HG03025 (cell line): ENCODE data around the gene ZNF846.
A peak's percentile ranks its signal among the peaks of the same experiment; 100 is the strongest.
"Not testable (repeated sequence)": the region's sequence is repeated elsewhere in the genome, so short reads cannot be mapped to it uniquely, and the experiment has no call there.

ENCODE experiments used
- ATAC-seq: cut with Tn5 transposase; IDR thresholded peaks from one replicate; pipeline ENCODE4 v1.9.1; 2021; ENCODE audit warnings: mild to moderate bottlenecking, moderate library complexity; ENCODE audit not compliant: unreplicated experiment, low FRiP score

Gene ZNF846

GRCh38 chr19:9768175-9769112, at the start of gene ZNF846:
ZNF846 (minus strand) TSS chr19:9768738; CDS start chr19:9764950, 3,788 bp downstream.
- peak; percentile 94 for ATAC-seq

DNA sequence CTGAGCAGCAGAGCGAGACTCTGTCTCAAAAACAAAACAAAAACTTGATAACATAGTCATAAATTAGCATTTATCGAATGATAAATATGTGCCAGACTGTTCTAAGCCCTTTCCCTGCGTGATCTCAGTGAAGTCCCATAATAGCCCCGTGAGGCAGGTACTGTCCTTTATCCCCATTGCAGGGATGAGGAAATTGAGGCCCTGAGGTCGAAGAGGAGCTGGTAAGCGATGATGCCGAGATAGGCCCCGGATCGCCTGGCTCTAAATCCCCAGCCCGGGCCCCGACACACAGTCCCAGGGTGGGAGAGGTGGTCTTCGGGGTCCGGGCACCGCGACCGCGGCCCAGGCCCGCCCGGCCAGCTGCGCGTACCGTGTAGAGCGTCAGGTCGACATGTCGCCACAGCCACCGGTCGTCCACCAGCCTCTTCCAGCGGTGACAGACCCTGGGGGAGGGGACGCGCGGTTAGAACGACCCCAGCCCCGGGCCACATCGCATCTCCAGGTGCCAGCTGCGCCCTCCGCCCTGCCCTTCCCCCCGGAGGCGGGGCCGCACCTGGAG, 49.7 kb upstream of the ZNF846 start:
- ATAC-seq = peak; percentile 2

DNA sequence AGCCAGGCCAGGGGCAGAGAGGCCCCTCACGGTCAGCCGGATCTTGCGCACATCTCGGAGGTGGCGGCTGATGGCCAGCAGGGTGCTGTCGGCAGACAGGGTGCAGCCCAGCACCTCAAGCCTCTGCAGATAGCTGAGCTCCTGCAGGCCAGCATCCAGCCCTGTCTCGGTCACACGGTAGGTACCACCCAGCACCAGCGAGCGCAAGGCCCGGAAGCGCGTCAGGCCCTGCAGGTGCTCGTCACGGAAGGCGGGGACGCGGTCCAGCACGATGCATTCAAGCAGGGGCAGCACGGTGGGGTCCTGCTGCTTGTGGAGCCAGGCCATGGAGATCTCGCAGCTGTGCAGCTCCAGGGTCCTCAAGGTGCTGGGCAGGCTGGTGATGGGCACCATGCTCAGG, 42.6 kb upstream of the ZNF846 start:
- ATAC-seq = no peak

DNA sequence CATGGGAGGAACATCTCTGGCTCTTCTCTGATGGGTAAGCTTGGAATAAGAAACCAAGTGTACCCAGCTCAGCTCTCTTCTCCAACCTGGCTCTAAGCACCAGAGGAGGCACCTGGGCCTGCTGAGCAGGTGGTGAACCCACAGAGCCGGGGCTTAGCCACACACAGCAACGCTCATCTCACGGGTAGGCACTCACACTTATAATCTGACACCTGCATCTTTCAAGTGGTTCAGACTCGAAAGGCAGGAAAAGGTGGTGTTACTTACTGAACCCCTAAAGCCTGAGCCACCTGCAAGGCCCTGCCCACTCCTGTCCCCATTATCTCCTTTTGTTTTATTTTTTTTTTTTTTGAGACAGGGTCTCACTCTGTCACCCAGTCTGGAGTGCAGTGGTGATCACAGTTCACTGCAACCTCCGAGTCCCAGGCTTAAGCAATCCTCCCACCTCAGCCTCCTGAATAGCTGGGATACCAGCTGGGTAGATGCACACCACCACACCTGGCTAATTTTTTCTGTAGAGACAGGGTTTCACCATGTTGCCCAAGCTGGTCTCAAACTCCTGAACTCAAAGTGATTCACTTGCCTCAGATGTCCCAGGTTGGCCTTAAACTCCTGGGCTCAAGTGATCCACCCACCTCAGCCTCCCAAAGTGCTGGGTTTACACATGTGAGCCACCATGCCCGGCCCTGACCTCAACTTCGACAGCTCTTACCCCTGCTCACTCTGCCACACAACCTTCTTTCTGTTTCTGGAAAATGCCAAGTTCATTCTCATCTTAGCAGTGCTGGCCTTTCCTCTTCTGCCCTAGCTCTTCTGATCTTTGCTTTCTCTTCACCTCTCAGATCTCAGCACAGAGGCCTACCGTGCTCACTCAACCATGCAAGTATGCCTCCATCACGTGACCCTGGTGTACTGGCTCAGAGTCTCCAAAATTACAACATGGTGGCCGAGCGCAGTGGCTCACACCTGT, 40.6 kb upstream of the ZNF846 start:
- no peak for ATAC-seq

- ATAC-seq = no peak
Observed at GRCh38 chr19:9806803-9807202, 38.3 kb upstream of the ZNF846 start.

DNA sequence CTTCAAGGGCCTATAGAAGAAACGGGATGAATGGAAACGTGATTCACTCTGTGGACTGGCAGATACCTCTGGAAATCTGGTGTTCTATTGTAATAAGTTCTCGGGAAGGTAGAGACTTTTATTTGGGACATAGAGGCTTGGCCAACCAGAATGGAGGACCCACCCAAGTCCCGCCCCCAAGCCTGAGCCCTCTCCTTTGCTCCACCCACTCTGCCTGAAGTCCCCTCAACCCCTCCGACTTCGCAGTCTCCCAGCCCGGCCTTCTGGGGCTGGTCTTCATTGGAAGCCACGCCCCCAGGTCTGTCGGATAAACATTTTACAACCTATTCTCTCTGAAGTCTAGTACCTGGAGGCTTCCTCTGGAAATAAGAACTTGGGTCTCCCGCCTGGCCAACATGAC, 33.4 kb upstream of the ZNF846 start:
- no peak for ATAC-seq

DNA sequence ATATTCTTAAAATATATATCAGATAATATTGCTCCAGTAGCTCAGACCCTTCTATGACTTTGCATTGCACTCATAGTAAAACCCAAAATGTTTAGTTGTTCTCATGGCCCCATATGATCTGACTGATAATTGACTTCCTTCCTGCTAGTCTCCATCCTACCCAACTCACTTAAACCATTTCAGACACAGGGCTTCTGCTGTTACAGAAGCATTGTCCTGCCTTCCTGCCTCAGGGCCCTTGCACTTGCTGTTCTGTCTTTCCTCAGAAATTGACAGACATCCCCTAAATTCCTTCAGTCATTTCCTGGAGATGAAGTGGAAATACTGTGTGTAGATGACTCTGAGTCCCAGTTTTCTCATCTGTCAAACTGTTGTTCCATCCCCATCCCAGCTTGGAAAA, 30.6 kb upstream of the ZNF846 start:
- ATAC-seq = no peak

DNA sequence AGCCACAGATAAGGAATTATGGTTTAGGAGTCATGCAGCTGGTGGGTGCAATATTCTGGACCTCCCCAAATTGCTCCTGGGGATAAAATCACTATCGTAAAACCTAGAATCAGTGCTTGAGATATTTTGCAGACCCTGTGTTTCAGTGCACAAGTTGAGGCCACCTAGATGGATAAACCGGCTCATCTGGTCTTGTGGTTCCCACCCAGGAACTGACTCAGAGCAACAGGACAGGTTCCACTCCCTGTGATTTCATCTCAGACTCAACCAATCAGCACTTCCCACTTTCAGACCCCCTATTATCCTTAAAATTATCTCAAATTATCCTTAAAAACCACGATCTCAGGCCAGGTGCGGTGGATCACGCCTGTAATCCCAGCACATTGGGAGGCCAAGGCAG, 29.3 kb upstream of the ZNF846 start:
- ATAC-seq = no peak

DNA sequence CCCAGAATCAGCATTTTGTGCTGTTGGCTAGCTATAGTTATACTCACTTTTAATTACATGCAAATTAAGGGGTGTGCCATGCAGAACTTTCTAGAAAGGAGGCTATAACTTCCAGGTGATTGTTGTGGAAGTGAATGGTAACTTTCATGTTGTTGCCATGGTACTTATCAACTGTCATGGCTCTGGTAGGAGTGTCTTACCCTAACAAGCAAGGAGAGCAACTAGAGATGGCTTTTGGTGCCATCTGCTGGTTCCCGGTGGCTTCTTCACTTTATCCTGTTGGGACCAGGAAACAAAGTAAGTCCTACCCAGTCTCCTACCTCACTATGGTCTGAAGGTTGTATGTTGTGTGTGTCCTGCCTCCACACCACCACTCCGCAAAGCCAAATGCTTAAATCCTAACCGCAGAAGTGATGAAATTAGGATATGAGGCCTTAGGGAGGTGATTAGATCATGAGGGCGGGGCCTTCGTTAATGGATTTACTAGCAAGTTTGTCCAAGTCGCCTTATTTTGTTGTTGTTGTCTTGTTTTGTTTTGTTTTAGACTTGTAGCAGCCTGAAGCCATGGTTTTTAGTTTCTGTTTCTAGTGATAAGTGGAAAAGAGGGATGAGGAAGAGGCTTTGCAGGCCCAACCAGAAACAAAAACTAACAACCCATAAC, 27.7 kb upstream of the ZNF846 start:
- ATAC-seq = no peak

GRCh38 chr19:9793071-9793591, 24.6 kb upstream of the ZNF846 start:
- ATAC-seq = no peak

DNA sequence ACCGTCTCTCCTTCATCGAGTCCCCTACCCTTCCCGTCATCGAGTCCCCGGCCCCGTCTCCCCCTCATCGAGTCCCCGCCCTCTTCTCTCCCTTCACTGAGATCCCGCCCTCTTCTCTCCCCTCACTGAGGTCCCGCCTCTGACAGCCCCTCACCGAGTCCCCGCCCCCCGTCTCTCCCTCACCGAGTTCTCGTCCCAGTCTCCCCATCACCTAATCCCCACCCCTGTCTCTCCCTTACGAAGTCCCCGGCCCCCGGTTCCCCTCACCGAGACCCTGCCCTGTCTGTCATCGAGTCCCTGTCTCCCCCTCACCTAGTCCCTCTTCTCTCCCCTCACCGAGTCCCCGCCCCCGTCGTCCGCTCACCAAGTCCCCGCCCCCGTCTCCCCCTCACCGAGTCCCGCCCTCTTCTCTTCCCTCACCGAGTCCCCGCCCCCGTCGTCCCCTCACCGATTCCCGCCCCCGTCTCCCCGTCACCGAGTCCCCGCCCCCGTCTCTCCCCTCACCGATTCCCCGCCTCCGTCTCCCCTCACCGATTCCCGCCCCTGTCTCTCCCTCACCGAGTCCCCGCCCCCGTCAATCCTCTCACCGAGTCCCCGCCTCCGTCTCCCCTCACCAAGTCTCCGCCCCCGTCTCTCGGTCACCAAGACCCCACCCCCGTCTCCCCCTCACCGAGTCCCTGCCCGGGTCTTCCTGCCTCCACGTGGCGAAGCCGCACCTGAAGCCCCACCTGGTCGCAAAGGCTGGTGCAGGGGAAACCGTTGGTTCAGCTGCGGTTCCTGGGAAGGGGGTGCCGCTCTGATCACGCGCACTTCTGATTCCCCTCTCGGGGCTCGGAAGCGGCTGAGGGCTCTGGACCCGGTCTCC, 23.9 kb upstream of the ZNF846 start:
- no peak for ATAC-seq

- ATAC-seq = no peak
Observed at GRCh38 chr19:9791552-9792205, 23.1 kb upstream of the ZNF846 start.

GRCh38 chr19:9791073-9791367, 22.5 kb upstream of the ZNF846 start:
- ATAC-seq = not testable (repeated sequence)

- not testable (repeated sequence) for ATAC-seq
Observed at GRCh38 chr19:9789579-9789978, 21.0 kb upstream of the ZNF846 start.

DNA sequence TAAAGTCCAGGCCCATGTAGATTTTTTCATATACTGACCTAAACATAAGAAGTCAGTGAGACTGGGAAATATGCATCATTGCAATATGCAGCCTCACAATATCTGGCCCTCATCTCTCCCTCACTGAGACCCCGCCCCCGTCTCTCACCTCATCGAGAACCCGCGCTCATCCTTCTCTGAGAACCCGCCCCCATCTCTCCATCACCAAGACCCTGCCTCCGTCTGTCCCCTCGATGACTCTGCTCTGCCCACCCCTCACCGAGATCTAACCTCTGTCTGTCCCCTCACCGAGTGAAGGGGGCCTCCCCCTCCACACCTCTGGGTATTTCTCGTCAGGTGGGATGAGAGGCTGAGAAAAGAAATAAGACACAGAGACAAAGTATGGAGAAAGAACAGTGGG, 20.5 kb upstream of the ZNF846 start:
- no peak for ATAC-seq

DNA sequence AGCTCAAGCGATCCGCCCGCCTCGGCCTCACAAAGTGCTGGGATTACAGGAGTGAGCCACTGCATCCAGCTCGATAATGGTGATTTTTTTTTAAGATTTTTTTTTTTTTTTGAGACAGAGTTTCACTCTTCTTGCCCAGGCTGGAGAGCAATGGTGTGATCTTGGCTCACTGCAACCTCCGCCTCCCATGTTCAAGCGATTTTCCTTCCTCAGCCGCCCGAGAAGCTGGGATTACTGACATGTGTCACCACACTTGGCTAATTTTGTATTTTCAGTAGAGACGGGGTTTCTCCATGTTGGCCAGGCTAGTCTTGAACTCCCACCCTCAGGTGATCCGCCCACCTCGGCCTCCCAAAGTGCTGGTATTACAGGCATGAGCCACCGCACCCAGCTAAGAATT, 20.1 kb upstream of the ZNF846 start:
- not testable (repeated sequence) for ATAC-seq

DNA sequence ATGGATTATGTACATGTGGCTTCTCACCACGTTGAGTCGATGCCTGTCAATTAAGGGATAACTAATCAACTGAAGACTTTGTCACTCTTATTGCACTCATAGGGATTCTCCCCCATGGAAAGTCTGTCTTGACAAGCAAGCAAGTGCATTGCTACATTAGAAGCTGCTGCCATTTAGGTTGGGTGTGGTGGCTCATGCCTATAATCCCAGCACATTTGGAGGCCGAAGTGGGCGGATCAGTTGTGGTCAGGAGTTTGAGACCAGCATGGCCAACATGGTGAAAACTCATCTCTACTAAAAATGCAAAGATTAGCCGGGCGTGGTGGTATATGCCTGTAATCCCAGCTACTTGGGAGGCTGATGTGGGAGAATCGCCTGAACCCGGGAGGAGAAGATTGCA, 18.3 kb upstream of the ZNF846 start:
- no peak for ATAC-seq

GRCh38 chr19:9786342-9786741, 17.8 kb upstream of the ZNF846 start:
- ATAC-seq = no peak
